ENCODE measurements around the gene FAM193B. TPM values are rescaled to one million over a fixed set of nuclear protein-coding genes. Genes with fewer than 3 reads are reported as not detected.

The FAM193B gene
- total RNA-seq, 1 experiment from 2014 or later = 58.5 TPM

- no TSS peak for BruUV-seq (replicated peaks)
- in situ Hi-C loops (cut with HindIII; ENCODE audit: low pct_unique_long_range_greater_than_20kb, low sequenced_read_pairs) (no loop called here), intact Hi-C loops (cut with micrococcal nuclease; ENCODE audit: unreplicated experiment) (no loop called here)
- no peaks in the 10 kb centered on the region for H3K27me3 ChIP-seq (ENCODE audit: control insufficient read depth, insufficient read depth, low read length)
- peaks cover 17% of the 10 kb centered on the region for H3K36me3 ChIP-seq (ENCODE audit: control insufficient read depth, insufficient read depth, low read length)
- no peak for ATAC-seq
- no peaks in the 10 kb centered on the region for H3K9me3 ChIP-seq (ENCODE audit: control insufficient read depth, insufficient read depth, low read depth, low read length)
- no peak for DNase-seq (ENCODE audit: low read depth, low spot score)
- no peak overlapping the region for H3K27ac ChIP-seq (ENCODE audit: low read length)
- 0 out of 2 replicates have a peak, but pooled peaks cover under 1% of the 10 kb centered on the region for H3K4me1 ChIP-seq (ENCODE audit: control insufficient read depth, insufficient read depth, low read length)
- POLR2A ChIA-PET = no interaction called here
- CTCF ChIA-PET = no interaction called here
- H3K4me3 ChIP-seq (ENCODE audit: low read depth in 2 of 2, low read length in 2 of 2) = no peak overlapping the region
- no peak for TF ChIP-seq TCF7L2 (IDR thresholded peaks at IDR 0.05; ENCODE audit: low read depth, low read length)
- TF ChIP-seq, protein P1, sequence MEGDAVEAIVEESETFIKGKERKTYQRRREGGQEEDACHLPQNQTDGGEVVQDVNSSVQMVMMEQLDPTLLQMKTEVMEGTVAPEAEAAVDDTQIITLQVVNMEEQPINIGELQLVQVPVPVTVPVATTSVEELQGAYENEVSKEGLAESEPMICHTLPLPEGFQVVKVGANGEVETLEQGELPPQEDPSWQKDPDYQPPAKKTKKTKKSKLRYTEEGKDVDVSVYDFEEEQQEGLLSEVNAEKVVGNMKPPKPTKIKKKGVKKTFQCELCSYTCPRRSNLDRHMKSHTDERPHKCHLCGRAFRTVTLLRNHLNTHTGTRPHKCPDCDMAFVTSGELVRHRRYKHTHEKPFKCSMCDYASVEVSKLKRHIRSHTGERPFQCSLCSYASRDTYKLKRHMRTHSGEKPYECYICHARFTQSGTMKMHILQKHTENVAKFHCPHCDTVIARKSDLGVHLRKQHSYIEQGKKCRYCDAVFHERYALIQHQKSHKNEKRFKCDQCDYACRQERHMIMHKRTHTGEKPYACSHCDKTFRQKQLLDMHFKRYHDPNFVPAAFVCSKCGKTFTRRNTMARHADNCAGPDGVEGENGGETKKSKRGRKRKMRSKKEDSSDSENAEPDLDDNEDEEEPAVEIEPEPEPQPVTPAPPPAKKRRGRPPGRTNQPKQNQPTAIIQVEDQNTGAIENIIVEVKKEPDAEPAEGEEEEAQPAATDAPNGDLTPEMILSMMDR (IDR thresholded peaks at IDR 0.05) = no peak
- TF ChIP-seq POLR2AphosphoS5 (IDR thresholded peaks at IDR 0.05; ENCODE audit: low read depth, low read length) = no peak
- TF ChIP-seq SIN3A (IDR thresholded peaks at IDR 0.05; ENCODE audit: borderline replicate concordance, insufficient read depth, low read depth, low read length) = no peak
- TF ChIP-seq, protein P2, sequence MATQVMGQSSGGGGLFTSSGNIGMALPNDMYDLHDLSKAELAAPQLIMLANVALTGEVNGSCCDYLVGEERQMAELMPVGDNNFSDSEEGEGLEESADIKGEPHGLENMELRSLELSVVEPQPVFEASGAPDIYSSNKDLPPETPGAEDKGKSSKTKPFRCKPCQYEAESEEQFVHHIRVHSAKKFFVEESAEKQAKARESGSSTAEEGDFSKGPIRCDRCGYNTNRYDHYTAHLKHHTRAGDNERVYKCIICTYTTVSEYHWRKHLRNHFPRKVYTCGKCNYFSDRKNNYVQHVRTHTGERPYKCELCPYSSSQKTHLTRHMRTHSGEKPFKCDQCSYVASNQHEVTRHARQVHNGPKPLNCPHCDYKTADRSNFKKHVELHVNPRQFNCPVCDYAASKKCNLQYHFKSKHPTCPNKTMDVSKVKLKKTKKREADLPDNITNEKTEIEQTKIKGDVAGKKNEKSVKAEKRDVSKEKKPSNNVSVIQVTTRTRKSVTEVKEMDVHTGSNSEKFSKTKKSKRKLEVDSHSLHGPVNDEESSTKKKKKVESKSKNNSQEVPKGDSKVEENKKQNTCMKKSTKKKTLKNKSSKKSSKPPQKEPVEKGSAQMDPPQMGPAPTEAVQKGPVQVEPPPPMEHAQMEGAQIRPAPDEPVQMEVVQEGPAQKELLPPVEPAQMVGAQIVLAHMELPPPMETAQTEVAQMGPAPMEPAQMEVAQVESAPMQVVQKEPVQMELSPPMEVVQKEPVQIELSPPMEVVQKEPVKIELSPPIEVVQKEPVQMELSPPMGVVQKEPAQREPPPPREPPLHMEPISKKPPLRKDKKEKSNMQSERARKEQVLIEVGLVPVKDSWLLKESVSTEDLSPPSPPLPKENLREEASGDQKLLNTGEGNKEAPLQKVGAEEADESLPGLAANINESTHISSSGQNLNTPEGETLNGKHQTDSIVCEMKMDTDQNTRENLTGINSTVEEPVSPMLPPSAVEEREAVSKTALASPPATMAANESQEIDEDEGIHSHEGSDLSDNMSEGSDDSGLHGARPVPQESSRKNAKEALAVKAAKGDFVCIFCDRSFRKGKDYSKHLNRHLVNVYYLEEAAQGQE (IDR thresholded peaks at IDR 0.05; ENCODE audit: insufficient read depth in 1 of 2, low read depth in 2 of 2, low read length in 1 of 2) = no peak
These were observed 28.2 kb downstream of the FAM193B start for GRCh38 chr5:177526191-177526590.

- Histone ChIP-seq H3K36me3 (ENCODE audit: control insufficient read depth, insufficient read depth, low read length) (peaks cover 13% of the 10 kb centered on the region), H3K9me3 (ENCODE audit: control insufficient read depth, insufficient read depth, low read depth, low read length) (no peaks in the 10 kb centered on the region), H3K4me1 (ENCODE audit: control insufficient read depth, insufficient read depth, low read length) (peaks cover 2% of the 10 kb centered on the region; the same call in 1 of the 2 replicates), H3K27me3 (ENCODE audit: control insufficient read depth, insufficient read depth, low read length) (no peaks in the 10 kb centered on the region), H3K27ac (ENCODE audit: low read length) (no peak overlapping the region), H3K4me3 (ENCODE audit: low read depth in 2 of 2, low read length in 2 of 2) (no peak overlapping the region)
- intact Hi-C loops (cut with micrococcal nuclease; ENCODE audit: unreplicated experiment) (no loop called here), in situ Hi-C loops (cut with HindIII; ENCODE audit: low pct_unique_long_range_greater_than_20kb, low sequenced_read_pairs) (no loop called here)
- DNase-seq (ENCODE audit: low read depth, low spot score) (no peak), ATAC-seq (no peak)
- CTCF ChIA-PET = no interaction called here
- no TSS peak for BruUV-seq (replicated peaks)
- no peak for TF ChIP-seq TCF7L2 (IDR thresholded peaks at IDR 0.05; ENCODE audit: low read depth, low read length)
- TF ChIP-seq POLR2AphosphoS5 (IDR thresholded peaks at IDR 0.05; ENCODE audit: low read depth, low read length) = no peak
- TF ChIP-seq, protein P1 (IDR thresholded peaks at IDR 0.05) = no peak
- no peak for TF ChIP-seq SIN3A (IDR thresholded peaks at IDR 0.05; ENCODE audit: borderline replicate concordance, insufficient read depth, low read depth, low read length)
- TF ChIP-seq, protein P2 (IDR thresholded peaks at IDR 0.05; ENCODE audit: insufficient read depth in 1 of 2, low read depth in 2 of 2, low read length in 1 of 2) = no peak
- POLR2A ChIA-PET = no interaction called here
These were observed 29.3 kb downstream of the FAM193B start for GRCh38 chr5:177524941-177525655.

All from Panc1 (cell line).